OCI-LY3 (cell line): ENCODE data around the gene ATP10A.

Source experiments
- H2AFZ ChIP-seq: fragments of 200-600, 300-600 bp; shearing (Covaris generic); 2 replicates; pipeline ENCODE4 v1.6.0; 2014; ENCODE audit warnings: antibody characterized with exemption, low read depth, low read length
- H3K27ac ChIP-seq: fragments of 200-600, 300-600 bp; sonication (generic); 2 replicates; pipeline ENCODE4 v1.5.1; 2014; ENCODE audit warnings: mild to moderate bottlenecking, low read length, moderate library complexity, mixed read lengths
- H3K27me3 ChIP-seq: fragments of 200-600, 300-600 bp; sonication (generic); 2 replicates; pipeline ENCODE4 v1.6.1; 2014; ENCODE audit warnings: low read depth, low read length, mixed read lengths
- H3K36me3 ChIP-seq: fragments of 200-600, 300-600 bp; sonication (generic); replicated peaks from 2 replicates; pipeline ENCODE3; 2014; ENCODE audit warnings: low read depth, low read length, mixed read lengths
- H3K4me1 ChIP-seq: fragments of 300-600, 200-600 bp; sonication (generic); 2 replicates; pipeline ENCODE4 v1.6.1; 2014; ENCODE audit warnings: low read length, mixed read lengths
- H3K4me2 ChIP-seq: fragments of 200-600, 300-600 bp; sonication (generic); 2 replicates; pipeline ENCODE4 v1.6.1; 2014; ENCODE audit warnings: low read length, mixed read lengths
- H3K4me3 ChIP-seq: fragments of 300-600, 200-600 bp; sonication (generic); 2 replicates; pipeline ENCODE4 v1.5.1; 2014; ENCODE audit warnings: antibody characterized with exemption, mild to moderate bottlenecking, low read length, moderate library complexity
- H3K79me2 ChIP-seq: fragments of 300-600, 200-600 bp; shearing (Covaris generic); 2 replicates; pipeline ENCODE4 v1.6.1; 2014; ENCODE audit warnings: mild to moderate bottlenecking, low read length, mixed read lengths
- H3K9ac ChIP-seq: fragments of 300-600, 200-600 bp; shearing (Covaris generic); 2 replicates; pipeline ENCODE4 v1.6.0; 2014; ENCODE audit warnings: mild to moderate bottlenecking, low read length, moderate library complexity
- H3K9me3 ChIP-seq: fragments of 200-600, 300-600 bp; shearing (Covaris generic); 2 replicates; pipeline ENCODE4 v1.6.1; 2014; ENCODE audit warnings: low read length, mixed read lengths; ENCODE audit not compliant: insufficient read depth
- H4K20me1 ChIP-seq: fragments of 200-600, 300-600 bp; sonication (generic); 2 replicates; pipeline ENCODE4 v1.6.1; 2016; ENCODE audit warnings: low read length, mixed read lengths; ENCODE audit not compliant: insufficient read depth
- CTCF ChIP-seq: fragments of 200-600, 300-600 bp; sonication (generic); IDR thresholded peaks from 2 replicates; pipeline ENCODE4 v1.5.1; 2014; ENCODE audit warnings: antibody characterized with exemption, low read length, low read depth
- EZH2phosphoT487 ChIP-seq: fragments of 200-600 bp; shearing (Covaris generic); IDR thresholded peaks from 2 replicates; pipeline ENCODE4 v1.6.1; 2018; ENCODE audit warnings: antibody characterized with exemption, mixed run types, low read depth

The ATP10A gene

GRCh38 chr15:25869701-25870100, 6.6 kb upstream of the ATP10A start:
- no peaks in the 10 kb centered on the region for H4K20me1 ChIP-seq
- TF ChIP-seq EZH2phosphoT487 (no peak), CTCF (no peak)
- H3K4me1 ChIP-seq, result no peaks in the 10 kb centered on the region
- H3K27ac ChIP-seq, result no peak overlapping the region
- no peak overlapping the region for H3K4me3 ChIP-seq
- no peaks in the 10 kb centered on the region for H3K36me3 ChIP-seq
- H3K9ac ChIP-seq, result no peak overlapping the region
- H3K79me2 ChIP-seq, result no peaks in the 10 kb centered on the region
- no peak overlapping the region for H2AFZ ChIP-seq
- H3K27me3 ChIP-seq, result no peaks in the 10 kb centered on the region
- no peaks in the 10 kb centered on the region for H3K9me3 ChIP-seq
- no peak overlapping the region for H3K4me2 ChIP-seq

DNA sequence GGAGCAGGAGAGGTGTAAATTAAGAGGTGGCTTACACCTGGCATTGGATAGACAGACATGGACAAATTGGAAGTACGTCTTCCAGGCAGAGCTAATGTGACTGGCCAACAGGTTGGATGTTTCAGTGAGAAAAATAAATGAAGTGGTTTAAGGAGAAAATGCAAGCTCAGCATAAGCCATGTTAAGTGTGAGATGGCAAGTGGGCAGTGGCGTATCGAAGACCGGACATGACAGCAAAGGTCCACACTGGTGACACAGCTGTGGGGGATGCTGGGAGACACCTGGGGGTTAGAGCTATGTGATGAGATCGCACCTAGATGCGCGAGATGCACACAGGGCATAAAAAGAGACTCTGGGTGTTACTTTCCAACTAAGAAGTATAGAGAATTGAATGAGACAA, 3.7 kb upstream of the ATP10A start:
- Histone ChIP-seq H2AFZ (no peak overlapping the region), H3K27ac (no peak overlapping the region), H3K4me3 (no peak overlapping the region), H3K79me2 (no peaks in the 10 kb centered on the region), H3K4me2 (no peak overlapping the region), H3K9me3 (no peaks in the 10 kb centered on the region), H3K36me3 (no peaks in the 10 kb centered on the region), H3K4me1 (no peaks in the 10 kb centered on the region), H4K20me1 (no peaks in the 10 kb centered on the region), H3K27me3 (no peaks in the 10 kb centered on the region), H3K9ac (no peak overlapping the region)
- no peak for TF ChIP-seq CTCF
- TF ChIP-seq EZH2phosphoT487, result no peak

DNA sequence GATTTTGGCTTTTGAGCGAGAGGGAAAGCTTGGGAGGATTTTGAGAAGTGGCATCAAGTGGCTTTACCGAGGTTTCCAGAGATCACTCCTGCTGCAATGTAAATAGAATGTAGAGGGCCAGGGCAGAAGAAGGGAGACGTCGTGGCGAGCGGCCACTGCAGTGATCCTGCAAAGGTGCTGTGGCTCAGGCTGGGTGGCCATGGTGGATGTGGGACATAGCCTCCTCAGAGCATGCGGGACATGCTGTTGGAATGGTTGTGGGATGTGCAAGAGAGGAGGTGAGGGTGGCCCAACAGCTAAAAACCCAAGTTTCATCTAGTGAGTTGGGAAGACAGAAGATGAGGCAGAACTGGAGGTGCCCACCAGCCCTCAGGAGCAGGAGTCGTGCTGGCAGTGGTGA, 3.1 kb upstream of the ATP10A start:
- no peak for TF ChIP-seq CTCF
- Histone ChIP-seq H4K20me1 (no peaks in the 10 kb centered on the region), H3K4me2 (no peak overlapping the region)

DNA sequence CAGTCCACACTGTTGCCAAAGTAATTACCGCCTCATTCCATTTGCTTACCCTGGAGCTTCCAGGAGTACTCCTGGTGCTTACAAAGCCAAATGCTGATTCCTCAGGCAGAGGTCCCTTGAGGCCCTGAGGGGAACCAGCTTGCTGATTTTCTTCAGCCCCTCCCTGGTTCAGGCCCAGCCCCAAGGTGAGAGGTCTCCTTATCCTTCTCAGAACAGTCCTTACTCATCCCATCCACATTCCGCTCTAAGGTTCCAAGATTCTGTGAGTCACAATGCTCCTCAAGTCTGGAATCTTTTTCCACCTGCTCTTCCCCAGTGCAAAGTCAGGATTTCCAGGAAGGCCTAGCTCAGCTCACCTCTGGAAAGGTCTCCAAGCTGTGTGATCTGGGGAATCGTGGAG, 1.8 kb upstream of the ATP10A start:
- Histone ChIP-seq H3K27ac (no peak overlapping the region), H3K9me3 (no peaks in the 10 kb centered on the region), H3K4me2 (no peak overlapping the region), H3K79me2 (no peaks in the 10 kb centered on the region), H3K9ac (no peak overlapping the region), H3K36me3 (no peaks in the 10 kb centered on the region), H4K20me1 (no peaks in the 10 kb centered on the region), H3K4me3 (no peak overlapping the region), H3K27me3 (no peaks in the 10 kb centered on the region), H2AFZ (no peak overlapping the region), H3K4me1 (no peaks in the 10 kb centered on the region)
- no peak for TF ChIP-seq CTCF
- TF ChIP-seq EZH2phosphoT487, result no peak

More for the DNA sequence above, 3.1 kb upstream of the ATP10A start:
- Histone ChIP-seq H3K9ac (no peak overlapping the region), H3K36me3 (no peaks in the 10 kb centered on the region), H2AFZ (no peak overlapping the region), H3K4me1 (no peaks in the 10 kb centered on the region), H3K27ac (no peak overlapping the region), H3K79me2 (no peaks in the 10 kb centered on the region), H3K4me3 (no peak overlapping the region), H3K27me3 (no peaks in the 10 kb centered on the region), H3K9me3 (no peaks in the 10 kb centered on the region)
